ENCODE measurements around the gene TOLLIP.
"Not testable (repeated sequence)": the region's sequence is repeated elsewhere in the genome, so short reads cannot be mapped to it uniquely, and the experiment has no call there.

TOLLIP gene

DNA sequence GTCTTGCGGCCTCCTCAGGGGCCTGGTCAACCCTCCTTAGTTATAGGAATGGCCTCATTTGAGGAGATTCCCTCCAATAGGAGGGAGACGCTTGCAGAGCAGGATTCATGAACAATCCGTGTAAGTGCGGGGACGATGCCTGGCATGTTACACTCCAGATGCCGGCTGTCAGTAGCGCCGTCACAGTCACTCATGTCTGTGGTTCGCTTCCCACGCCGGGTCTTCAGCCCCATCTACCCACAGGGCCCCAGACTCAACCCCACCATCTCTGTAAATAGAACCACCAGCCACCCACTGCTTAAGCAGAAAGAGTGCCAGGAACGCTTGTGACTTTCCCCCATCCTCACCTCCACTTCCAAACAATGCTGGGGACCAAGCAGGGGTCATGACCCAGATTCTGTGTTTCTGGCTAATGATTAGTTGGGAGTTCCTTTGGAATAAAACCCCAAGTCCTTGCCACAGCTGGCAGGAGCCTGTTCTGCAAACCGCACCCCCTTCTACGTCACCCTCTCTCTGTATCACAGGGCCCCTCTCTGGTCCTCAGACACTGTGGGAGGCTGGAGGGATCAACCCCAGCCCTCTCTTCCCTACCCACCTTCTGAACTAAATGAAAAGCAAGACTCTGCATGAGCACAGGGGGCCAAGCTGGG, 38.8 kb upstream of the TOLLIP start:
- Mint-ChIP-seq H3K36me3 (ENCODE audit: low read depth) (no peaks in the 10 kb centered on the region), H3K27me3 (ENCODE audit: low read depth) (no peaks in the 10 kb centered on the region), H3K4me3 (no peak overlapping the region), H3K9me3 (no peaks in the 10 kb centered on the region), H3K27ac (no peak overlapping the region), H3K4me1 (ENCODE audit: low read depth) (no peaks in the 10 kb centered on the region)

DNA sequence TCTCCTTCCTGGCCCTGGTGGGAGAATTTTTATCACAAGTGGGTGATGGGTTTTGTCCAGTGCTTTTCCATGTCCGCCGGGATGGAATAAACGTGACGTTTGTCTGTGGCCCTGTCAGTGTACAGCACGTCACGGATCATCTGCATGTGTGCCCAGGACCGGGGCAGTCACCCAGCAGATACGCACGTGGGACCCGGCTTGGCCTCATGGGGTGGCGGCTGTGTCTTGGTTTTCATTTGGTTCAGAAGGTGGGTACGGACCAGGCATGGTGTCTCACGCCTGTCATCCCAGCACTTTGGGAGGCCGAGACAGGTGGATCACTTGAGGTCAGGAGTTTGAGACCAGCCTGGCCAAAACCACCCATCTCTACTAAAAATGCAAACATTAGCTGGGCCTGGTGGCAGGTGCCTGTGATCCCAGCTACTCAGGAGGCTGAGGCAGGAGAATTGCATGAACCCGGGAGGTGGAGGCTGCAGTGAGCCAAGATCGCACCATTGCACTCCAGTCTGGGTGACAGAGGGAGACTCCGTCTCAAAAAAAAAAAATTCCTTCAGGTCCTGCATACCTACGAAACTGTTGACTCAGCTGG, 38.1 kb upstream of the TOLLIP start:
- H3K9me3 Mint-ChIP-seq; H3K4me1 Mint-ChIP-seq (ENCODE audit: low read depth); H3K4me3 Mint-ChIP-seq; H3K27ac Mint-ChIP-seq; H3K36me3 Mint-ChIP-seq (ENCODE audit: low read depth); H3K27me3 Mint-ChIP-seq (ENCODE audit: low read depth): not testable (repeated sequence)

DNA sequence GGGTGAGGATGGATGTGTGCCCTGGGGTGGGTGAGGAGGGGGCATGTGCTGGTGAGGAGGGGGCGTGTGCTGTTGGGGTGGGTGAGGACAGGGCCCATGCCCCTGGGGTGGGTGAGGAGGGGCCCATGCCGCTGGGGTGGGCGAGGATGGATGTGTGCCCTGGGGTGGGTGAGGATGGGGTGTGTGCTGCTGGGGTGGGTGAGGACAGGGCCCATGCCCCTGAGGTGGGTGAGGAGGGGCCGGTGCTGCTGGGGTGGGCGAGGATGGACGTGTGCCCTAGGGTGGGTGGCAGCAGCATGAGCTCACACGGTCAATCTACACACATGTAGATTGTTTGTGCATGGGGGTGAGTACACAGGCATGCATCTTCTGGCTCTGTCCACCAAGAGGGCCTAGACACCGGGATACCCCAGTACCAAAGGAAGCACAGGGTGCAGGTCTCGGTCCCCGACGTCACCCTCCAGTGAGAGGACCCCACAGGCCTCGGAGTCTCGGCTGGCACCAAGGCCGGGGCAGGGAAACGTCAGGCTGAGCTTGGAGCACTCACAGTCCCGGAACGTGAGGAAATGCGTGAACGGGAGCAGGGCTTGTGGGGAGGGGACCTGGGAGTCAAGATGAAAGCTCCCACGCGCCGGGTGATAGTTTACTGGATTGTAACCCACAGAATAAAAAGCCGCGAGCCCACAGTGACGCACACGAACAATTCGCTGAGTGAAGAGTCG, 37.4 kb upstream of the TOLLIP start:
- Mint-ChIP-seq H3K9me3 (no peaks in the 10 kb centered on the region), H3K27me3 (ENCODE audit: low read depth) (no peaks in the 10 kb centered on the region), H3K4me1 (ENCODE audit: low read depth) (no peaks in the 10 kb centered on the region), H3K27ac (no peak overlapping the region), H3K4me3 (no peak overlapping the region), H3K36me3 (ENCODE audit: low read depth) (no peaks in the 10 kb centered on the region)

DNA sequence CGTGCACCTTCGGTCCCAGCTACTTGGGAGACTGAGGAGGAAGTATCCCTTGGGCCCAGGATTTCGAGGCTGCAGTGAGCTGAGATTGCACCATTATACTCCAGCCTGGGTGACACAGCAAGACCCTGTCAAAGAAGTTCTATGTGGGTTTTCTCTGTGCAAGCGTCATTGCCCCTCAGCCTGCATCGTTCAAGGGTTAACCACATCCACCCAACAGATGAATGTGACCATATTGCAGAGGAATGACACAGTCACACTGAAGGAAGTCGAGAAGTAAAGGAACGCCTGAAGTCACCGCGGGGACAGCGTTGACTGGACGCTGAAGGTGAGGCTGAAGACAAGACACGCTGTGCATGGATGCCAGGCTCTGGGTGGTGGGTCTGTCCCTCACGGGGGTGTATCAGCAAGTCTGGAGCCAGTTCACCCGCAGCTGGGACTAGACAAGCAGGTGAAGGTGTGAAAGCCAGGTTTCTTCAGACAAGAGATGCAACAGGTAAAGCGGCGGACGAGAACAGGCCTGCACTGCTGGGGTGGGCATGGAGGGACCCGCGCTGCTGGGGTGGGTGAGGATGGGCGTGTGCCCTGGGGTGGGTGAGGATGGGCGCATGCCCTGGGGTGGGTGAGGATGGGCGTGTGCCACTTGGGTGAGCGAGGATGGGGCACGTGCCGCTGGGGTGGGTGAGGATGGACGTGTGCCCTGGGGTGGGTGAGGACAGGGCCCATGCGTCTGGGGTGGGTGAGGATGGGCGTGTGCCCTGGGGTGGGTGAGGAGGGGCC, 36.5 kb upstream of the TOLLIP start:
- Mint-ChIP-seq H3K36me3 (ENCODE audit: low read depth) (no peaks in the 10 kb centered on the region), H3K9me3 (no peaks in the 10 kb centered on the region), H3K4me1 (ENCODE audit: low read depth) (no peaks in the 10 kb centered on the region), H3K27ac (no peak overlapping the region), H3K4me3 (no peak overlapping the region), H3K27me3 (ENCODE audit: low read depth) (no peaks in the 10 kb centered on the region)

DNA sequence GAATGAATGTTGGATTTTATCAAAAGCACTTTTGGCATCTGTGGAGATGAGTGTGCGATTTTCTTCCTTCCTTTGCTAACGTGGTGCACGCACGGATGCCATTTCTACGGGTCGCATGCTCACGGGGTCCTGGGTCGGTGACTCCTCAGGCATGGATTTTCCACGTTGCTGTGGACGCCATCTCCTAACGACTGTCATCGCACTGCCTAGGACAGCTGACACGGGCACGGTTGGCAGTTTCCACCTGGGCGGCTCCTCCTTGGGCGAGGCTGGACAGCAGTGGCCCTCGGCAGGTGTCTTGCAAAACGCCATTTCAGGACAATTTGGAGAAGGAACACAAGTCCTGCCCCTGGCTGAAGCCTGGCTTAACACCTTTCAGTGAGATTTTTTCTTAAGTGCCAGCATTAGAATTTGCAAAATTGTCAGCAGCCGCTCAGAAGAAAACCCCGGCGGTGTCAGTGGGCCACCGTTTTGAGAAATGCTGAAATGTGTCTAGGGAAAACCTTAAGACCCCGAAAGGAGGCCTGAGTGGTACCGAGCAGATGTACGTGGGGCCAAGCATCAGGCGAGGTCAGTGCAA, 34.7 kb upstream of the TOLLIP start:
- Mint-ChIP-seq H3K4me3 (no peak overlapping the region), H3K4me1 (ENCODE audit: low read depth) (no peaks in the 10 kb centered on the region), H3K9me3 (no peaks in the 10 kb centered on the region), H3K27ac (no peak overlapping the region), H3K27me3 (ENCODE audit: low read depth) (no peaks in the 10 kb centered on the region), H3K36me3 (ENCODE audit: low read depth) (no peaks in the 10 kb centered on the region)

DNA sequence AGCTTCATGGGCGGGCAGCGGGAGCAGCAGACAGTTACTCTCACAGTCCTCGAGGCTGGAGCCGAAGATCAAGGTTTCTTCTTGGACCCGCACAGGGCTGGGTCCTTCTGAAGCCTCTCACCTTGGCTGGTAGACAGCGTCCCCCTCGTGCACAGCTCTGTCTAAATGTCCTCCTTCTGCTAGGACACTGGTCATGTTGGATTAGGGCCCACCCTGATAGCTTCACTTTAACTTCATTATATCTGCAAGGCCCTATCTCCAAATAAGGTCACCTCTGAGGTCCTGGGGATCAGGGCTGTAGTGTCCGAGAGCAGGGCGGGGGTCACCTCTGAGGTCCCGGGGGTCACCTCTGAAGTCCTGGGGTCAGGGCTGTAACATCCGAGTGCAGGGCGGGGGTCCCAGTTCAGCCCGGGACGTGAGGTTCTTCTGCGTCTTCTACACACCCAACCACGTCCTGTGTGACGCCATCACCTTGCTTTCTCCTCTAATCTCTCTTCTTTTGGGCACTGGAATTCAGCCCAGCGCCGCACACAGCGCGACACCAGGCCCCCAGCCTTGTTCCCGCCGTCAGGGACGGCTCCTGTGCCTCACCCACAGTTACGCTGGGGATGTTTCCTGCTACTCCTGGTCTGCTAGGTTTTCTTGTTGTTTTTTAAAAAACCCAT, 34.1 kb upstream of the TOLLIP start:
- no peaks in the 10 kb centered on the region for H3K4me1 Mint-ChIP-seq (ENCODE audit: low read depth)
- no peak overlapping the region for H3K4me3 Mint-ChIP-seq
- no peak overlapping the region for H3K27ac Mint-ChIP-seq
- H3K36me3 Mint-ChIP-seq (ENCODE audit: low read depth) = no peaks in the 10 kb centered on the region
- no peaks in the 10 kb centered on the region for H3K27me3 Mint-ChIP-seq (ENCODE audit: low read depth)
- H3K9me3 Mint-ChIP-seq = no peaks in the 10 kb centered on the region

DNA sequence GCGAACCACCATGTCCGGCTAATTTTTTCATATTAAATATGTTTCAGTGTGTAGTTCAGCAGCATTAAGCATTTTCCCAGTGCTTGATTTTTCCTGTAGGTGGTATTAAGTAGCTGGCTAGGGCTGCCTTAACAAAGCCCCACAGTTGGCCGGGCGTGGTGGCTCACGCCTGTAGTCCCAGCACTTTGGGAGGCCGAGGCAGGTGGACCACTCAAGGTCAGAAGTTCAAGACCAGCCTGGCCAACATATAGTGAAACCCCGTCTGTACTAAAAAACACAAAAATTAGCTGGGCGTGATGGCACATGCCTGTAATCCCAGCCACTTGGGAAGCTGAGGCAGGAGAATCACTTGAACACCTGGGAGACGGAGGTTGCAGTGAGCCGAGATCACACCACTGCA, 33.5 kb upstream of the TOLLIP start:
- H3K36me3 Mint-ChIP-seq (ENCODE audit: low read depth) = peaks cover 1% of the 10 kb centered on the region
- no peaks in the 10 kb centered on the region for H3K27me3 Mint-ChIP-seq (ENCODE audit: low read depth)
- H3K4me1 Mint-ChIP-seq (ENCODE audit: low read depth) = peaks cover under 1% of the 10 kb centered on the region
- H3K4me3 Mint-ChIP-seq = no peak overlapping the region
- H3K27ac Mint-ChIP-seq = no peak overlapping the region
- H3K9me3 Mint-ChIP-seq = no peaks in the 10 kb centered on the region

DNA sequence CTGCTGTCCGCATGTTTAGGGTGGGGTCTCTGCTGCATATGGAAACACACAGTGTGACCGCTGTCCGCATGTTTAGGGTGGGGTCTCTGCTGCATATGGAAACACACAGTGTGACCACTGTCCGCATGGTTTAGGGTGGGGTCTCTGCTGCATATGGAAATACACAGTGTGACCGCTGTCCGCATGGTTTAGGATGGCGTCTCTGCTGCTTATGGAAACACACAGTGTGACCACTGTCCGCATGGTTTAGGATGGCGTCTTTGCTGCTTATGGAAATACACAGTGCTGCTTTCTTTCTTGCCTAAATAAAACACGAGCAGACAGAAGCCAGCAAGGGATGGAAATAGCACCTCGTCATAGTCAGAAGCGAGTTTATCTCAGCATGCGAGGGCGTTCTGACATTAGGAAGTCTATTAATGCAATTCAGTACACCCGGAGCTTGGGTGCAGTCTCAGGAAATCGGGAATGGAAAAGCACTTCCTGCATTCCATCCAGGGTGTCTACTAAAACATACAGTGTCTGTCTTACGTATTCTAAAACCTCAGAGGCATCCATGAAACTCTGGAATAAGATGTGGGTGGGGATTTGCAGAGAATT, 32.6 kb upstream of the TOLLIP start:
- Mint-ChIP-seq H3K4me1 (ENCODE audit: low read depth) (peaks cover 3% of the 10 kb centered on the region), H3K27ac (no peak overlapping the region), H3K4me3 (no peak overlapping the region), H3K9me3 (no peaks in the 10 kb centered on the region), H3K36me3 (ENCODE audit: low read depth) (peaks cover 3% of the 10 kb centered on the region), H3K27me3 (ENCODE audit: low read depth) (no peaks in the 10 kb centered on the region)

DNA sequence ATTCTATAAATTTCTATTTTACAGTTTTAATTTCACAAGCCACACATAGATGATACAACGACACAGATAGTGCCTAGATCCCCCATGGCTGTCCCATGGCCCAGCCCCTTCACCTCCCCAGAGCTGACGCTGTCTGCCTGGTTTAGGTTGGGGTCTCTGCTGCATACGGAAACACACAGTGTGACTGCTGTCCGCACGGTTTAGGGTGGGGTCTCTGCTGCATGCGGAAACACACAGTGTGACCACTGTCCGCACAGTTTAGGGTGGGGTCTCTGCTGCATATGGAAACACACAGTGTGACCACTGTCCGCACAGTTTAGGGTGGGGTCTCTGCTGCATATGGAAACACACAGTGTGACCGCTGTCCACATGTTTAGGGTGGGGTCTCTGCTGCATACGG, 31.8 kb upstream of the TOLLIP start:
- not testable (repeated sequence) for H3K27me3 Mint-ChIP-seq (ENCODE audit: low read depth); H3K9me3 Mint-ChIP-seq; H3K36me3 Mint-ChIP-seq (ENCODE audit: low read depth); H3K4me1 Mint-ChIP-seq (ENCODE audit: low read depth); H3K27ac Mint-ChIP-seq; H3K4me3 Mint-ChIP-seq

DNA sequence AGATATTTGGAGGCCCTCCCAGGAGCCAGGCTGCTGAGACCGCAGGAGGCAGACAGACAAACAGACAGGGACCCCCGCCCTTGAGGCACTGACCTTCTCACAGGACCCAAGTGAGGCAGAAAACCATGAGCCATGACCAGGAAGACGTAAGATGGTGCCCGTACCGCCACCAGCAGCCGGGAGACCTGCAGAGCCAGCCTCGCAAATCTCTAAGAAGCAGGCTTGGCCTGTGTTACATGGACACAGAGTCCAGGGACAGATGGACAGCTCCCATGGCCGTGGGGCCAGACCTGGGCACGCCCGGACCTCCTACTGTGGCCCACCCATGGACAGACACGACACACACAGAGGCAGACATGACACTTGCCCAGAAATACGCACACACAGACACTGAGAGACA, 30.7 kb upstream of the TOLLIP start:
- no peak overlapping the region for H3K27ac Mint-ChIP-seq
- H3K4me3 Mint-ChIP-seq = no peak overlapping the region
- H3K9me3 Mint-ChIP-seq = no peaks in the 10 kb centered on the region
- peaks cover 10% of the 10 kb centered on the region for H3K4me1 Mint-ChIP-seq (ENCODE audit: low read depth)
- H3K36me3 Mint-ChIP-seq (ENCODE audit: low read depth) = peaks cover 3% of the 10 kb centered on the region
- H3K27me3 Mint-ChIP-seq (ENCODE audit: low read depth) = peaks cover 3% of the 10 kb centered on the region

DNA sequence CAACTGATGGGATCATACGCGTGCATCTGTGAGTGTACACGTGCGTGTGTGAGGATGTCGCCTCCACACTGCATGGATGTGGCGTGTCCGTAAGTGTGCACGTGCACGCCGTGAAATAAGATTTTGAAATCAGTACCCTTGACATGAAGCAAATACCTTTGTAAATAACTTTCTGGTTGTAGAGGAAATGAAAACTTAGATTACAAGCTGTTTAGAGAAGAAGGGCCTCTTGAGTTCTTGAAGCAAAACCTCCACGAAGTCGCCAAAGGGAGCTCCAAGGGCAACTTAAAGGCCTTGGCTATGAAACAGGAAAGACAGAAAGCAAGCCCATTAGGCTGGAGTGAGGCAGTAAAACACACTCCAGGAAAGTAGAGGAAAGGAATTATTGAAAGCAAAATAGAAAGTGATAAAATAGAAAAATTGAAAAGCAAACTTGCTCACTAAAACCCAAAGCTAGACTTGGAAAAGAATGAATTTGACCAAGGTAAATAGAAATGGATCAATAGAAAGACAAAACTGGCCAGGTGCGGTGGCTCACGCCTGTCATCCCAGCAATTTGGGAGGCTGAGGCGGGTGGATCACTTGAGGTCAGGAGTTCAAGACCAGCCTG, 29.7 kb upstream of the TOLLIP start:
- peaks cover 10% of the 10 kb centered on the region for H3K4me1 Mint-ChIP-seq (ENCODE audit: low read depth)
- H3K4me3 Mint-ChIP-seq = no peak overlapping the region
- peaks cover 3% of the 10 kb centered on the region for H3K36me3 Mint-ChIP-seq (ENCODE audit: low read depth)
- no peaks in the 10 kb centered on the region for H3K9me3 Mint-ChIP-seq
- H3K27ac Mint-ChIP-seq = no peak overlapping the region
- peaks cover 7% of the 10 kb centered on the region for H3K27me3 Mint-ChIP-seq (ENCODE audit: low read depth)

DNA sequence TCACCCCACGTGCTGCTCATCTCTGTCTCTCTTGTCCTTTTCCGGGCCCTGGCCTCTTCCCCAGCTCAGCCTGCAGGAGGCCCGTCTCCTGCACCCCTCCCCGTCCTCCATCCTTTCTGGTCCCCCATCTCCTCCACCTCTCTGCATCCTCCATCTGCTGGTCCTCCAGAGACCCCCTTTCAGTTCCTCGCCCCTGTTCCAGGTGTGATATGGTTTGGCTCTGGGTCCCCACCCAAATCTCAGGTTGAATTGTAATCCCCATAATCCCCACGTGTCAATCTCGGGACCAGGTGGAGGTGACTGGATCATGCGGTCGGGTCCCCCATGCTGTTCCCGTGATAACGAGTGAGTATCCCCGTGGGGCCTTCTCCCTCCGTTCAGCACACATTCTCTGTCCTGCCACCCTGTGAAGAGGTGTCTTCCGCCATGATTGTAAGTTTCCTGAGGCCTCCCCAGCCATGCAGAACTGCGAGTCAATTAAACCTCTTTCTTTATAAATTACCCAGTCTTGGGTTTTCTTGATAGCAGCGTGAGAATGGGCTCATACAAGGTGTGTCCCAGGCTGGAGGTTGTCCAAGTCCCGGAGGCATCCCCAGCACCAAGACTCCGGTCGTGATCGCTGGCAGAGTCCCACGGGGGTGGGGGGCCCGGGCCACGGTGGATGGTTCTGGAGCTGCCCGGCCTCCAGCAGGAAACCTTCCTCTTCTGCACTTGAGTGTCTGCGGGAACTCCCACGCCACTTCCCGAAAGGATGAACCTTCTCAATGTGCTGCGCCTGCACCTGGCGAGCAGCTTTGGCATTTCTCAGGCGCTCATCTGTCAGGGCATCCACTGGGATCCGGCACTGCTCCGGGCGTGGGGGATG, 29.0 kb upstream of the TOLLIP start:
- peaks cover 7% of the 10 kb centered on the region for H3K27me3 Mint-ChIP-seq (ENCODE audit: low read depth)
- no peaks in the 10 kb centered on the region for H3K9me3 Mint-ChIP-seq
- H3K4me3 Mint-ChIP-seq = peak overlapping the region; percentile 73
- peaks cover 3% of the 10 kb centered on the region for H3K36me3 Mint-ChIP-seq (ENCODE audit: low read depth)
- H3K4me1 Mint-ChIP-seq (ENCODE audit: low read depth) = peaks cover 10% of the 10 kb centered on the region
- peak overlapping the region; percentile 69 for H3K27ac Mint-ChIP-seq

DNA sequence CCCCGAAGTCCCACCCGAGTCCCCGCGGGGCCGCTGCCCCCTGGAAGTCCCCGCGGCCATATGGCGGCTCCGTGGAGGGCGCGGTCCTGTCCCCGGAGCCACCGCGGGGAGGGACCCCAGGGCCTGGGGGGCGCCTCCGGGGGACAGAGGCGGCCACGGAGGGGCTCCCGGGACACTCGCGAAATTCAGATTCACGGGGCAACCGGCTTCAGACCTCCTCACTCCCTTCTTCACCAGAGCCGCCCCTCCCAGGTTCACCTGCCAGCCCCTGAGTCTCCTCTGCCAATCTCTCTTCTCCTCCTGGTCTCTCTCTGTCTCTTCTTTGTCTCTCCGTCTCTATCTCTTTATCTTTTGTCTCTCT, 28.2 kb upstream of the TOLLIP start:
- peaks cover 7% of the 10 kb centered on the region for H3K27me3 Mint-ChIP-seq (ENCODE audit: low read depth)
- peak overlapping the region; percentile 69 for H3K27ac Mint-ChIP-seq
- peak overlapping the region; percentile 73 for H3K4me3 Mint-ChIP-seq
- H3K36me3 Mint-ChIP-seq (ENCODE audit: low read depth) = peaks cover 3% of the 10 kb centered on the region
- peaks cover 12% of the 10 kb centered on the region for H3K4me1 Mint-ChIP-seq (ENCODE audit: low read depth)
- no peaks in the 10 kb centered on the region for H3K9me3 Mint-ChIP-seq

Measured in T-helper 1 cell treated with Interleukin-12 subunit alpha and Interleukin-12 subunit beta and Interleukin-4 antibody, amounts not matched to agents 30 μg/mL and 1 μg/mL, for 36 hours (primary cell).